Gastrocnemius medialis (tissue), 4 donors: Measurements from ENCODE around the gene CCDC187. TPM values are rescaled to one million over a fixed set of nuclear protein-coding genes. Genes with fewer than 3 reads are reported as not detected.

Experiments used
- ATAC-seq, 2 donors: fragments of 150-250 bp; one replicate each; pipeline ENCODE4 v1.9.1; 2016
- DNase-seq, 2 donors: peaks; one replicate each; pipeline ENCODE4 v3.0.0-alpha.2; 2019
- H3K27ac ChIP-seq, 4 donors: fragments of 200-600 bp; sonication (generic); 1 replicate in 1 of 4; 2 replicates in 3 of 4; pipeline ENCODE4 v1.5.1; 2016 to 2018; ENCODE audit warnings: mild to moderate bottlenecking in 2 of 4, moderate library complexity in 1 of 4
- H3K27me3 ChIP-seq, 3 donors: fragments of 200-600 bp; sonication (generic) in 2 of 3; 1 replicate in 1 of 3; 2 replicates in 2 of 3; pipeline versions ENCODE4 v1.5.1 to v1.6.0; 2016 to 2019; ENCODE audit warnings: mild to moderate bottlenecking in 1 of 3, moderate library complexity in 1 of 3
- H3K36me3 ChIP-seq, 2 donors: fragments of 200-600 bp; sonication (generic) in 1 of 2; one replicate each; pipeline ENCODE4 v1.5.1; 2017 to 2018
- H3K4me1 ChIP-seq, 2 donors: fragments of 200-600 bp; sonication (generic) in 1 of 2; one replicate each; pipeline ENCODE4 v1.5.1; 2016 to 2017; ENCODE audit warnings: mild to moderate bottlenecking in 2 of 2
- H3K4me3 ChIP-seq, 4 donors: fragments of 200-600 bp; sonication (generic) in 3 of 4; 1 replicate in 1 of 4; 2 replicates in 3 of 4; pipeline ENCODE4 v1.5.1; 2016 to 2019; ENCODE audit warnings: mild to moderate bottlenecking in 2 of 4
- H3K9me3 ChIP-seq, 3 donors: fragments of 200-600 bp; sonication (generic) in 2 of 3; 1 replicate in 1 of 3; 2 replicates in 2 of 3; pipeline ENCODE4 v1.5.1; 2016 to 2019
- CTCF ChIP-seq, 5 experiments: fragments of 450-650 bp in 3 of 5; fragments of 200-600 bp in 2 of 5; sonication (generic) in 2 of 5; IDR thresholded peaks in 4 of 5; conservative IDR thresholded peaks in 1 of 5; 1 replicate in 4 of 5; 2 replicates in 1 of 5; pipeline ENCODE4 v1.5.1; 2016 to 2019; ENCODE audit warnings: antibody characterized with exemption in 5 of 5, mild to moderate bottlenecking in 3 of 5, moderate library complexity in 3 of 5
- POLR2A ChIP-seq, 2 donors: fragments of 450-650 bp; IDR thresholded peaks; one replicate each; pipeline ENCODE4 v1.6.1; 2017; ENCODE audit warnings: antibody characterized with exemption in 2 of 2, mild to moderate bottlenecking in 2 of 2, moderate library complexity in 2 of 2
- in situ Hi-C, 4 donors: fragments of 200-750 bp; cut with MboI; loops; one replicate each; pipeline versions ENCODE4 v1.15.0 to v1.8.0; 2017; ENCODE audit warnings: low sequenced_read_pairs in 4 of 4
- intact Hi-C: fragments of 100-400 bp; cut with DNase I; formaldehyde crosslinking; loops from one replicate; pipeline ENCODE4 v1.15.1; 2023; ENCODE audit warnings: low total_unique reads
- total RNA-seq, 4 donors: library from RNA; depleted of rRNA; stranded (reverse); fragments of >200 nt; gene quantifications; one replicate each; pipeline versions ENCODE4 v1.1.0 to v1.2.3, GENCODE V29; 2016

CCDC187 gene
- total RNA-seq, 4 donors from 2014 or later = not detected

GRCh38 chr9:136294437-136294836 lies 9.5 kb downstream of the CCDC187 start:
- Histone ChIP-seq H3K27ac (no peak overlapping the region), H3K27me3 (peaks cover 9 to 31% (median 23%) of the 10 kb centered on the region in 3 donors), H3K4me1 (no peaks in the 10 kb centered on the region), H3K36me3 (no peaks in the 10 kb centered on the region), H3K9me3 (no peaks in the 10 kb centered on the region), H3K4me3 (no peak overlapping the region)
- in situ Hi-C loops (loop anchor here in 1 of 4 donors (25.0 kb wide), 1 partner anchor 132 kb away; no protein-coding TSS in a partner anchor), intact Hi-C loops (no loop called here)
- no peak for ATAC-seq
- no peak for DNase-seq
- no peak for TF ChIP-seq POLR2A (IDR thresholded peaks at IDR 0.05)
- TF ChIP-seq CTCF (IDR thresholded peaks at IDR 0.05 in 4 of 5, conservative IDR thresholded peaks at IDR 0.05 in 1 of 5) = no peak

- intact Hi-C loops (no loop called here), in situ Hi-C loops (loop anchor here in 1 of 4 donors (25.0 kb wide), 1 partner anchor 131 kb away; no protein-coding TSS in a partner anchor)
- peaks cover 12 to 31% (median 23%) of the 10 kb centered on the region in 3 donors for H3K27me3 ChIP-seq
- no peak for TF ChIP-seq POLR2A (IDR thresholded peaks at IDR 0.05)
- no peak for TF ChIP-seq CTCF (IDR thresholded peaks at IDR 0.05 in 4 of 5, conservative IDR thresholded peaks at IDR 0.05 in 1 of 5)
- H3K36me3 ChIP-seq = no peaks in the 10 kb centered on the region
- no peak overlapping the region for H3K4me3 ChIP-seq
- H3K27ac ChIP-seq = no peak overlapping the region
- no peaks in the 10 kb centered on the region for H3K9me3 ChIP-seq
- no peak for DNase-seq
- ATAC-seq = no peak
- no peaks in the 10 kb centered on the region for H3K4me1 ChIP-seq
Measured at GRCh38 chr9:136293476-136294077, 10.3 kb downstream of the CCDC187 start.

GRCh38 chr9:136292591-136293448 lies 11.1 kb downstream of the CCDC187 start:
- Histone ChIP-seq H3K9me3 (no peaks in the 10 kb centered on the region), H3K36me3 (no peaks in the 10 kb centered on the region), H3K27me3 (peaks cover 12 to 37% (median 28%) of the 10 kb centered on the region in 3 donors), H3K27ac (no peak overlapping the region), H3K4me1 (no peaks in the 10 kb centered on the region), H3K4me3 (no peak overlapping the region)
- ATAC-seq (no peak), DNase-seq (no peak)
- TF ChIP-seq CTCF (IDR thresholded peaks at IDR 0.05 in 4 of 5, conservative IDR thresholded peaks at IDR 0.05 in 1 of 5) (no peak), POLR2A (IDR thresholded peaks at IDR 0.05) (no peak)
- in situ Hi-C loops = loop anchor here in 1 of 4 donors (25.0 kb wide), 1 partner anchor 131 kb away; no protein-coding TSS in a partner anchor
- intact Hi-C loops = no loop called here

- ATAC-seq = no peak
- intact Hi-C loops (no loop called here), in situ Hi-C loops (loop anchor here in 1 of 4 donors (25.0 kb wide), 1 partner anchor 130 kb away; no protein-coding TSS in a partner anchor)
- Histone ChIP-seq H3K4me3 (no peak overlapping the region), H3K27ac (no peak overlapping the region), H3K27me3 (peaks cover 15 to 44% (median 35%) of the 10 kb centered on the region in 3 donors), H3K36me3 (no peaks in the 10 kb centered on the region), H3K4me1 (no peaks in the 10 kb centered on the region), H3K9me3 (no peaks in the 10 kb centered on the region)
- DNase-seq = no peak
- TF ChIP-seq CTCF (IDR thresholded peaks at IDR 0.05 in 4 of 5, conservative IDR thresholded peaks at IDR 0.05 in 1 of 5) = no peak
Measured at GRCh38 chr9:136292026-136292538, 11.8 kb downstream of the CCDC187 start.
